ENCODE measurements around the gene CCP110.

DNA sequence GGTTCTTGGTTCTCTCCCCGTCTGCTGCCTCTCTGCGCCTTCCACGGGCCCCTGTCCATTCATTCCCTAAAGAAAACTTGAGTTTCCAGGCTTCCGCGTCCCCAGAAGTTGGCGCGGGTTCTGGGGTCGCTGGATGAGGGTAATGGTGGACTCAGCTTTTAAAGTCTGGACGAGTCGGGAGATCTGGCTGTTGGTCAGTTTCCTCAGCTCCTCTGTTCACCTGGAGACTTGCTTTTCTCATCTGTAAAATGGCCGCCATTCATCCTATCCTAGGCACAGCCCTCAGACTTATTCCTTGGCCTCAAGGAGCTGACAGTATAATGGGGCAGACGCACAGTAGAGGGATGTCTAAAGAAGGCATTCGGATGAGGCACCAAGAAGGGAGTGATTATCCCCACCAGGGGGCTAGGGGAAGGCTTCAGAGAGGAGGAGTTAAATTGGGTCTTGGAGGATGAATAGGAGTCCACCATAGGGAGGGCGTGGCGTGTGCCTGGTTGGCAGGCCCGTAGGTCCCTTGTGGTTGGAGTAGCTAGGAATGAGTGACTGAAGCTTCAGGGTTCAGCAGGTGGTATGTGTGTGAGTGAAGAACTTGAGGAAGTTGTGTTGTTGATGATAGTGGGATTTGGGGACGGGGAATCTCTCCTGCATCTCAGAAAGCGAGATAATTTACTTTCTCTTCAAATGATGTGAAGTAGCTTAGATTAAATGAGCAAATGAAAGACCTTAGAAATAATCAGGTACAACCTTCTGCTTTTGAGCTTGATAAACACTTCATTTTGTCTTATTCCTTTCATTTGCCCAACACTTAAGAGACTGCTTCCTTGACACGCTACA, 32.4 kb downstream of the CCP110 start:
- TF ChIP-seq, protein P1, sequence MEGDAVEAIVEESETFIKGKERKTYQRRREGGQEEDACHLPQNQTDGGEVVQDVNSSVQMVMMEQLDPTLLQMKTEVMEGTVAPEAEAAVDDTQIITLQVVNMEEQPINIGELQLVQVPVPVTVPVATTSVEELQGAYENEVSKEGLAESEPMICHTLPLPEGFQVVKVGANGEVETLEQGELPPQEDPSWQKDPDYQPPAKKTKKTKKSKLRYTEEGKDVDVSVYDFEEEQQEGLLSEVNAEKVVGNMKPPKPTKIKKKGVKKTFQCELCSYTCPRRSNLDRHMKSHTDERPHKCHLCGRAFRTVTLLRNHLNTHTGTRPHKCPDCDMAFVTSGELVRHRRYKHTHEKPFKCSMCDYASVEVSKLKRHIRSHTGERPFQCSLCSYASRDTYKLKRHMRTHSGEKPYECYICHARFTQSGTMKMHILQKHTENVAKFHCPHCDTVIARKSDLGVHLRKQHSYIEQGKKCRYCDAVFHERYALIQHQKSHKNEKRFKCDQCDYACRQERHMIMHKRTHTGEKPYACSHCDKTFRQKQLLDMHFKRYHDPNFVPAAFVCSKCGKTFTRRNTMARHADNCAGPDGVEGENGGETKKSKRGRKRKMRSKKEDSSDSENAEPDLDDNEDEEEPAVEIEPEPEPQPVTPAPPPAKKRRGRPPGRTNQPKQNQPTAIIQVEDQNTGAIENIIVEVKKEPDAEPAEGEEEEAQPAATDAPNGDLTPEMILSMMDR (IDR thresholded peaks at IDR 0.05), result no peak
- TF ChIP-seq POLR2A (IDR thresholded peaks at IDR 0.05), result no peak
